Type B pancreatic cell (in vitro differentiated cells): Measurements from ENCODE around the gene MID1. TPM values are rescaled to one million over a fixed set of nuclear protein-coding genes. Genes with fewer than 3 reads are reported as not detected.

Experiments used
- DNase-seq: peaks from one replicate; pipeline ENCODE4 v3.0.0; 2021; ENCODE audit warnings: mixed read lengths; ENCODE audit not compliant: unreplicated experiment; ENCODE audit errors: extremely low spot score
- H3K27ac Mint-ChIP-seq: 2 replicates; pipeline ENCODE4 v1.8.0; 2021; ENCODE audit warnings: mild to moderate bottlenecking, mixed read lengths
- H3K27me3 Mint-ChIP-seq: 2 replicates; pipeline ENCODE4 v1.8.0; 2021; ENCODE audit warnings: mixed read lengths
- H3K36me3 Mint-ChIP-seq: 2 replicates; pipeline ENCODE4 v1.8.0; 2021; ENCODE audit warnings: mixed read lengths
- H3K4me1 Mint-ChIP-seq: one replicate; pipeline ENCODE4 v1.8.0; 2021; ENCODE audit warnings: mixed read lengths; ENCODE audit not compliant: unreplicated experiment
- H3K4me3 Mint-ChIP-seq: 2 replicates; pipeline ENCODE4 v1.8.0; 2021; ENCODE audit warnings: mild to moderate bottlenecking, mixed read lengths
- H3K9me3 Mint-ChIP-seq: 2 replicates; pipeline ENCODE4 v1.8.0; 2021; ENCODE audit warnings: mixed read lengths
- CTCF ChIP-seq: fragments of 200-600 bp; sonication (generic); conservative IDR thresholded peaks from 2 replicates; pipeline ENCODE4 v1.5.0; 2021; ENCODE audit warnings: antibody characterized with exemption, mild to moderate bottlenecking
- total RNA-seq: library from RNA; stranded (reverse); gene quantifications from 2 replicates; pipeline ENCODE4 v1.2.1, GENCODE V29; 2021; ENCODE audit warnings: low replicate concordance

MID1 gene
- total RNA-seq, 1 donor from 2014 or later = 52.7 TPM

GRCh38 chrX:10629905-10630304 is 9.5 kb upstream of the MID1 start:
- Mint-ChIP-seq H3K27ac (no peak overlapping the region), H3K36me3 (peaks cover 3% of the 10 kb centered on the region), H3K9me3 (peaks cover 10% of the 10 kb centered on the region), H3K4me3 (no peak overlapping the region), H3K4me1 (peaks cover 16% of the 10 kb centered on the region), H3K27me3 (peaks cover 11% of the 10 kb centered on the region)
- no peak for TF ChIP-seq CTCF
- no peak for DNase-seq

- H3K27ac Mint-ChIP-seq = no peak overlapping the region
- peaks cover 10% of the 10 kb centered on the region for H3K4me1 Mint-ChIP-seq
- peaks cover 11% of the 10 kb centered on the region for H3K27me3 Mint-ChIP-seq
- H3K9me3 Mint-ChIP-seq = peaks cover 10% of the 10 kb centered on the region
- DNase-seq = no peak
- peaks cover 3% of the 10 kb centered on the region for H3K36me3 Mint-ChIP-seq
- H3K4me3 Mint-ChIP-seq = no peak overlapping the region
- TF ChIP-seq CTCF = no peak
Measured at GRCh38 chrX:10628906-10629305, 8.5 kb upstream of the MID1 start.

- no peak overlapping the region for H3K4me3 Mint-ChIP-seq
- H3K9me3 Mint-ChIP-seq = no peaks in the 10 kb centered on the region
- no peaks in the 10 kb centered on the region for H3K27me3 Mint-ChIP-seq
- no peak overlapping the region for H3K27ac Mint-ChIP-seq
- no peak for DNase-seq
- H3K36me3 Mint-ChIP-seq = no peaks in the 10 kb centered on the region
- TF ChIP-seq CTCF = no peak
- H3K4me1 Mint-ChIP-seq = peaks cover 5% of the 10 kb centered on the region
Measured at GRCh38 chrX:10622197-10622596, 1.8 kb upstream of the MID1 start.

GRCh38 chrX:10619425-10620046 is 849 bp downstream of the MID1 start:
- H3K27me3 Mint-ChIP-seq = no peaks in the 10 kb centered on the region
- peak overlapping the region; percentile 86 for H3K4me3 Mint-ChIP-seq
- no peak for DNase-seq
- H3K27ac Mint-ChIP-seq = peak overlapping the region; percentile 82
- no peak for TF ChIP-seq CTCF
- H3K4me1 Mint-ChIP-seq = peaks cover 19% of the 10 kb centered on the region
- H3K36me3 Mint-ChIP-seq = no peaks in the 10 kb centered on the region
- H3K9me3 Mint-ChIP-seq = no peaks in the 10 kb centered on the region

GRCh38 chrX:10618961-10619360 is 1.4 kb downstream of the MID1 start:
- DNase-seq = no peak
- H3K9me3 Mint-ChIP-seq = no peaks in the 10 kb centered on the region
- H3K4me3 Mint-ChIP-seq = peak overlapping the region; percentile 86
- H3K36me3 Mint-ChIP-seq = no peaks in the 10 kb centered on the region
- H3K27ac Mint-ChIP-seq = peak overlapping the region; percentile 82
- no peak for TF ChIP-seq CTCF
- H3K27me3 Mint-ChIP-seq = no peaks in the 10 kb centered on the region
- H3K4me1 Mint-ChIP-seq = peaks cover 19% of the 10 kb centered on the region

GRCh38 chrX:10617999-10618351 is 2.4 kb downstream of the MID1 start:
- Mint-ChIP-seq H3K27me3 (no peaks in the 10 kb centered on the region), H3K27ac (peak overlapping the region; percentile 1), H3K4me3 (peak overlapping the region; percentile 86), H3K36me3 (no peaks in the 10 kb centered on the region), H3K9me3 (no peaks in the 10 kb centered on the region), H3K4me1 (peaks cover 19% of the 10 kb centered on the region)
- no peak for TF ChIP-seq CTCF
- no peak for DNase-seq
